DND-41 (cell line): Measurements from ENCODE around the gene GRID1.

Source experiments
- CTCF ChIP-seq: IDR thresholded peaks from 2 replicates; pipeline ENCODE4 v1.5.1; 2012; ENCODE audit warnings: borderline replicate concordance, low read length, moderate library complexity, mild to moderate bottlenecking; ENCODE audit not compliant: poor library complexity, severe bottlenecking; ENCODE audit errors: extremely low read depth
- EZH2 ChIP-seq: IDR thresholded peaks from 3 replicates; pipeline ENCODE4 v1.6.1; 2012; ENCODE audit warnings: borderline replicate concordance, low read depth, mild to moderate bottlenecking, moderate library complexity, low read length, inconsistent platforms; ENCODE audit not compliant: severe bottlenecking

- TF ChIP-seq CTCF (no peak), EZH2 (no peak)
Measured at GRCh38 chr10:86365346-86366032, 1.1 kb downstream of the GRID1 start.
